ENCODE data around the gene CABP4. TPM values are rescaled to one million over a fixed set of nuclear protein-coding genes. Genes with fewer than 3 reads are reported as not detected.

The CABP4 gene
- total RNA-seq, 1 experiment from 2014 or later: not detected

DNA sequence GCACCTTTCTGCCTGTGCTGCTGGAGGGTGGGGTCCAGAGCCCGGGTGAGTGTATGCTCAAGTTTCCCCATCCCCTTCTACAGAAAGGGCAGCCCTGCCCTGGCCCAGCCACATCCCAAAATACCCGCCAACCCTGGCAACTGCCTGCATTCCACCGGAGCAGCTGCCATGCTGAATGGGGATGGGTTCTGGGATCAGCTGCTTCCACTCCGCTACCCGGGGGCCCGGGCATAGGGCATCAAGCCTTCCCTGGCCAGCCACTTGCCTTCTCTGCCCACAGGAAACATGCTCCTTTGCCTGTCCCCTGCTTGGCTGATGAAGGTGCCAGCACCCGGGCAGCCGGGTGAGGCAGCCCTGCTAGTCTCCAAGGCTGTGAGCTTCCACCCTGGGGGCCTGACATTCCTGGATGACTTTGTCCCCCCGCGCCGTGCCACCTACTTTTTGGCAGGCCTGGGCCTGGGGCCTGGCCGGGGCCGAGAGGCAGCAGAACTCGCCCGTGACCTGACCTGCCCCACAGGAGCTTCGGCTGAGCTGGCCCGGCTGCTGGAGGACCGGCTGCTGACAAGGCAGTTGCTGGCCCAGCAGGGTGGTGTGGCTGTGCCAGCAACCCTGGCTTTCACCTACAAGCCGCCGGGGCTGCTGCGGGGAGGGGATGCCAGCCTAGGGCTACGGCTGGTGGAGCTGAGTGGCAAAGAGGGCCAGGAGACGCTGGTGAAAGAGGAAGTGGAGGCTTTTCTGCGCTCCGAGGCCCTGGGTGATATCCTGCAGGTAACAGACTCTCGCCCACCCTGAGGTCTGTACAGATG is 36.5 kb upstream of the CABP4 start:
- TF ChIP-seq, protein P1, sequence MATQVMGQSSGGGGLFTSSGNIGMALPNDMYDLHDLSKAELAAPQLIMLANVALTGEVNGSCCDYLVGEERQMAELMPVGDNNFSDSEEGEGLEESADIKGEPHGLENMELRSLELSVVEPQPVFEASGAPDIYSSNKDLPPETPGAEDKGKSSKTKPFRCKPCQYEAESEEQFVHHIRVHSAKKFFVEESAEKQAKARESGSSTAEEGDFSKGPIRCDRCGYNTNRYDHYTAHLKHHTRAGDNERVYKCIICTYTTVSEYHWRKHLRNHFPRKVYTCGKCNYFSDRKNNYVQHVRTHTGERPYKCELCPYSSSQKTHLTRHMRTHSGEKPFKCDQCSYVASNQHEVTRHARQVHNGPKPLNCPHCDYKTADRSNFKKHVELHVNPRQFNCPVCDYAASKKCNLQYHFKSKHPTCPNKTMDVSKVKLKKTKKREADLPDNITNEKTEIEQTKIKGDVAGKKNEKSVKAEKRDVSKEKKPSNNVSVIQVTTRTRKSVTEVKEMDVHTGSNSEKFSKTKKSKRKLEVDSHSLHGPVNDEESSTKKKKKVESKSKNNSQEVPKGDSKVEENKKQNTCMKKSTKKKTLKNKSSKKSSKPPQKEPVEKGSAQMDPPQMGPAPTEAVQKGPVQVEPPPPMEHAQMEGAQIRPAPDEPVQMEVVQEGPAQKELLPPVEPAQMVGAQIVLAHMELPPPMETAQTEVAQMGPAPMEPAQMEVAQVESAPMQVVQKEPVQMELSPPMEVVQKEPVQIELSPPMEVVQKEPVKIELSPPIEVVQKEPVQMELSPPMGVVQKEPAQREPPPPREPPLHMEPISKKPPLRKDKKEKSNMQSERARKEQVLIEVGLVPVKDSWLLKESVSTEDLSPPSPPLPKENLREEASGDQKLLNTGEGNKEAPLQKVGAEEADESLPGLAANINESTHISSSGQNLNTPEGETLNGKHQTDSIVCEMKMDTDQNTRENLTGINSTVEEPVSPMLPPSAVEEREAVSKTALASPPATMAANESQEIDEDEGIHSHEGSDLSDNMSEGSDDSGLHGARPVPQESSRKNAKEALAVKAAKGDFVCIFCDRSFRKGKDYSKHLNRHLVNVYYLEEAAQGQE (IDR thresholded peaks at IDR 0.05; ENCODE audit: low read depth): no peak
- no peak for TF ChIP-seq EGR1 (IDR thresholded peaks at IDR 0.05; ENCODE audit: low read depth)
- TF ChIP-seq, protein P2, sequence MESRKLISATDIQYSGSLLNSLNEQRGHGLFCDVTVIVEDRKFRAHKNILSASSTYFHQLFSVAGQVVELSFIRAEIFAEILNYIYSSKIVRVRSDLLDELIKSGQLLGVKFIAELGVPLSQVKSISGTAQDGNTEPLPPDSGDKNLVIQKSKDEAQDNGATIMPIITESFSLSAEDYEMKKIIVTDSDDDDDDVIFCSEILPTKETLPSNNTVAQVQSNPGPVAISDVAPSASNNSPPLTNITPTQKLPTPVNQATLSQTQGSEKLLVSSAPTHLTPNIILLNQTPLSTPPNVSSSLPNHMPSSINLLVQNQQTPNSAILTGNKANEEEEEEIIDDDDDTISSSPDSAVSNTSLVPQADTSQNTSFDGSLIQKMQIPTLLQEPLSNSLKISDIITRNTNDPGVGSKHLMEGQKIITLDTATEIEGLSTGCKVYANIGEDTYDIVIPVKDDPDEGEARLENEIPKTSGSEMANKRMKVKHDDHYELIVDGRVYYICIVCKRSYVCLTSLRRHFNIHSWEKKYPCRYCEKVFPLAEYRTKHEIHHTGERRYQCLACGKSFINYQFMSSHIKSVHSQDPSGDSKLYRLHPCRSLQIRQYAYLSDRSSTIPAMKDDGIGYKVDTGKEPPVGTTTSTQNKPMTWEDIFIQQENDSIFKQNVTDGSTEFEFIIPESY (IDR thresholded peaks at IDR 0.05; ENCODE audit: extremely low read depth, insufficient replicate concordance, low read length): no peak
- TF ChIP-seq EZH2 (IDR thresholded peaks at IDR 0.05): no peak
- TF ChIP-seq POLR2AphosphoS5 (IDR thresholded peaks at IDR 0.05; ENCODE audit: low read depth, low read length): no peak
- TF ChIP-seq ZFX (IDR thresholded peaks at IDR 0.05): no peak
- TF ChIP-seq YY1 (IDR thresholded peaks at IDR 0.05; ENCODE audit: extremely low read depth, insufficient replicate concordance, low read depth, low read length): no peak
- no peak for TF ChIP-seq MAX (IDR thresholded peaks at IDR 0.05)
- no peak for TF ChIP-seq ZNF274 (IDR thresholded peaks at IDR 0.05; ENCODE audit: low read depth, low read length)
- BruUV-seq (replicated peaks): no TSS peak
- Histone ChIP-seq H3K4me3 (replicated peaks in 1 of 2; ENCODE audit: low read depth in 1 of 2, low read length in 2 of 2) (no peak overlapping the region), H4K20me1 (ENCODE audit: insufficient read depth) (no peaks in the 10 kb centered on the region), H3K9me2 (ENCODE audit: insufficient read depth) (no peaks in the 10 kb centered on the region), H3K4me2 (ENCODE audit: low read length) (no peak overlapping the region), H3K9me3 (ENCODE audit: control insufficient read depth in 1 of 2, insufficient read depth in 1 of 2, low read depth in 1 of 2, low read length in 2 of 2) (no peaks in the 10 kb centered on the region), H3K27me3 (ENCODE audit: insufficient read depth, low read length) (no peaks in the 10 kb centered on the region), H2AFZ (ENCODE audit: low read depth, low read length, poor library complexity, severe bottlenecking) (no peak overlapping the region), H3K27ac (ENCODE audit: low read depth, low read length) (peak overlapping the region; percentile 15; the same call in 1 of the 2 replicates), H3K79me2 (ENCODE audit: insufficient read depth, low read length) (no peaks in the 10 kb centered on the region), H3K36me3 (ENCODE audit: control insufficient read depth in 1 of 2, insufficient read depth in 2 of 2, low read length in 2 of 2) (no peaks in the 10 kb centered on the region), H3K4me1 (ENCODE audit: control insufficient read depth in 1 of 2, insufficient read depth in 2 of 2, low read length in 2 of 2) (peaks cover 23 to 51% of the 10 kb centered on the region in 2 experiments; a peak in 3 of 4 replicates), H3K9ac (ENCODE audit: low read length) (no peak overlapping the region)
- intact Hi-C loops (cut with micrococcal nuclease): no loop called here
- ATAC-seq: no peak
- DNase-seq (ENCODE audit: low read depth, low spot score): no peak
- ChIA-PET CTCF (interaction anchor here (1.8 kb wide), 1 partner anchor 17 kb away, joined by 8 read pairs; the partner anchor contains the start of gene PPP1CA), RAD21 (ENCODE audit: low non-redundant PET in 1 of 2, low total read pairs in 2 of 2, uncharacterized antibody in 2 of 2, unreplicated experiment in 2 of 2) (no interaction called here), POLR2A (no interaction called here)

Data from HCT116 (cell line).